GM15510 (cell line): ENCODE data around the gene TAF11.
A peak's percentile ranks its signal among the peaks of the same experiment; 100 is the strongest.

Experiments used
- POLR2A ChIP-seq: IDR thresholded peaks from 3 replicates; pipeline ENCODE4 v1.6.1; 2011; ENCODE audit warnings: borderline replicate concordance; ENCODE audit not compliant: insufficient read length; ENCODE audit errors: extremely low read depth

The TAF11 gene

GRCh38 chr6:34911822-34912221 is 24.0 kb upstream of the TAF11 start:
- TF ChIP-seq POLR2A: no peak

GRCh38 chr6:34909320-34909883 is 21.6 kb upstream of the TAF11 start:
- TF ChIP-seq POLR2A: no peak

GRCh38 chr6:34908194-34908593 is 20.4 kb upstream of the TAF11 start:
- no peak for TF ChIP-seq POLR2A

DNA sequence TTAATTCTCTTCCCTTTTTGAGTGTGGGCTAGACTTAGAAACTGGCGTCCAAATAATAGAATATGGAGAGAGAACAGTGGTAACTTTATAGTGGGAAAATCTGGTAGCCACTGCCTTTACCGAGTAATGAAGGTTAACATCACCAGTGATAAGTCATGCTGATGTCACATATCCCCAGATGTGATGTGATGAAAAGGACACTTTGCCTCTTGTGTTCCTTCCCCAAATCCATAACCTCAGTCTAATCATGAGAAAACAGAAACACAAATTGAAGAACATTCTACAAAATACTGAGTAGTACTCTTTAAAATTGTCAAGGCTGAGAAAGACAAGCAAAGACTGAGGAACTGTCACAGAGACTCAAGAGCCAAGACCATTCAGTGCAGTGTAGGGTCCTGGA is 19.0 kb upstream of the TAF11 start:
- no peak for TF ChIP-seq POLR2A

- no peak for TF ChIP-seq POLR2A
Measured at GRCh38 chr6:34904990-34905613, 17.3 kb upstream of the TAF11 start.

DNA sequence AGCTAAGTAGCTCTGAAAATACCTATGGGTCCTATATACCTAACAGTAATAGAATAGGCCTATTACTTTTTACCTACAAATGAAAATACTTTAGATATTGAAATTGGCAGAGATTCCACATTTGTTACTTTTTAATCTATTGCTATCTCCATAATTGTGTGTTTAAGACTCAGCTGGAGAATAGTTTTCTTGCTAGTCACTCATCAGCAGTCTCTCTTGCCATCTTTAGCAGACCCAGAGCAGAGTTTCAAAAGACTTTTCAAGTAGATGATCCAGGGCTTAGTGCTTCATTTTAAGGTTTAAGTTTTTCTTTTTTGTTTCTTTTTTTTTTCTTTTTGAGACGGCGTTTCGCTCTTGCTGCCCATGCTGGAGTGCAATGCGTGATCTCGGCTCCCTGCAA is 14.1 kb upstream of the TAF11 start:
- no peak for TF ChIP-seq POLR2A

DNA sequence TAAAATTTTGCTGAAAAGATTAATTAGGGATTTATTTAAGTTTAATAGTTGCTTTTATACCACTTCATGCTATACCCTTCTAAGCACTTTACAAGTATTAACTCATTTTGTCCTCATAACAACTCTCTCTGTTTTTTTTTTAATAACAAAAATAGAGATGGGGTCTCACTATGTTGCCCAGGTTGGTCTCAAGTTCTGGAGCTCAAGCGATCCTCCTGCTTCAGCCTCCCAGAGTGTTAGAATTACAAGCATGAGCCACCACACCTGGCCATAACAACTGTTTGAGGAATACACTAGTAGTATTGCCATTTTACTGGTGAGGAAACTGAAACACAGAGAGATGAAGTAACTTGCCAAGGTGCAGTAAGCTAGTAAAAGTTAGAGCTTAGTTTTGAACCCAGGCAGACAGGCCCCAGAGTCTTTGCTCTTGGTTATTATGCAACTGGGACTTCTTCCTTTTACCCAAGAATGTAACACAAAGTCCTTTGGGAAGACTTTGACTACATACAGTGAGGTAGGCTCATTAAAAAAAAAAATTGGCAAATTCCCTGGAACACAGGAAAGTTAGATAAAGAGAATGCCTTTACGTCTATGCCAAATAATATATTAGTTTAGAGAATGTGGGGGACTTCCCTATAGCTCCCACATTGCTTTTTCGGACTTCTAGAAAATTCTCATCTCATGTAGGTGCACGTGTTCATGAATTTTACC is 12.6 kb upstream of the TAF11 start:
- TF ChIP-seq POLR2A: no peak

DNA sequence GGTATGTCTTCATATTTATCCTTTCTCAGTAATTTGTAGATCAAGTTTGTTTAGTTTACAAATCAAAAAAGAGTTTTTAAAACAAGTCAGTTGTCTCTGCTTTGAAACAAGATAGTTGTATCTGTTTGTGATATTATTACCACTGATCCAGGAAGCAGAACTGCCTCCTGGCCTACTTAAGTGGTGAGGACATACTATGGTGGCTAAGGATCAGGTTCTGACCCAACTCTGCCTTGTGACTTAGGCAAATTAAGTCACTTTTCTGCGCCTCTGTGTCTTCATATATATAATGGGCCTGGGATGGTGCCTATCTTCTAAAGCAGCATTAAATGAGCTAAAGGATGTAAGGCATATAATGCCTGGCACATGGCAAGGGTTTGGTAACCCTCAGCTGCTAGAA is 9.9 kb upstream of the TAF11 start:
- no peak for TF ChIP-seq POLR2A

DNA sequence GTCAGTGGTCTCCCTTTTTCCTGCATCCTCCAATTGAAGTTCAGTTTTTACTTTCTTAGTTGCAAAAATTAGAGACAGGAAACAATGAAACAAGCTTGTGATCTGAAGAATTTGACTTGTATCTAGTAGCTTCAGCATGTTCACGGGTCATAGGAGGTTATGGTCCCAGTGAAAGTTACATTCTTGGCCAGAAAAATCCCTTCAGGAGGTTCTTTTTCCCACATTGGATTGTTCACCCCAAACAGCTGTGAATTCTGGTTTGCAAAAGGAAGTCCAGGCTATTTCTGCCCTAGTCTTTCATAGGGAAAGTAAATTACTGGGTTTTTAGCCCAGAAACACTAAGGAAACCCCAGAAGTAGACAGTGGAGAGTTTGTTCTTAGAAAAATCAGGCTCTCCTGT is 9.3 kb upstream of the TAF11 start:
- TF ChIP-seq POLR2A: no peak

DNA sequence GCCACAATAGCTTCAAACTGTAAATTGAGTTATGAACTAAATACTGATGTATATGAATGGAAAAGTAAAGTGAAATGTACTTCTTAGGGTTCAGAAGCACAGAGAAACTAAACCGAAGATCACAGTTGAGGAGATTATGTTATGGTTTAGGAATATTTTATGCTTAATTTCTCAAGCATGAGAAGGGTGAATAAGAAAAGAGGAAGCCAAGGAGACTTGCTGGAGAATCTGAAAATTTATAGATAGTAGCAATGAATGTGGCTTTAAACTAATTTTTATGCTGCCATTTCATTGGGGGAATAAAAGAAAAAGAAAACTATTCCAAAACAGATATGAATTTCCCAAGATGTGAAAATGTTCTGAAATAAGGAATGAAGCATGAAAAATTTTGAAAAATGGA is 6.9 kb upstream of the TAF11 start:
- TF ChIP-seq POLR2A: no peak

GRCh38 chr6:34891296-34891695 is 3.5 kb upstream of the TAF11 start:
- TF ChIP-seq POLR2A: no peak

- no peak for TF ChIP-seq POLR2A
Measured at GRCh38 chr6:34890533-34890925, 2.7 kb upstream of the TAF11 start.

- peak; percentile 37 for TF ChIP-seq POLR2A
Measured at GRCh38 chr6:34888874-34889555, 1.2 kb upstream of the TAF11 start, which contains the start of gene ANKS1A. ANKS1A (plus strand) TSS chr6:34889255; CDS start chr6:34889403, 148 bp downstream.

- no peak for TF ChIP-seq POLR2A
Measured at GRCh38 chr6:34888514-34888856, 643 bp upstream of the TAF11 start.

- TF ChIP-seq POLR2A: no peak
Measured at GRCh38 chr6:34884996-34885395, 2.8 kb downstream of the TAF11 start.
